WTC11 (cell line): Measurements from ENCODE around the gene FRMD4B. TPM values are rescaled to one million over a fixed set of nuclear protein-coding genes. Genes with fewer than 3 reads are reported as not detected.

ENCODE experiments used
- ATAC-seq: fragments of 200-7000 bp; cut with Tn5 transposase; 2 replicates; pipeline ENCODE4 v1.10.0; 2021; ENCODE audit warnings: mild to moderate bottlenecking, moderate library complexity
- CTCF ChIA-PET: fragments of 300-600 bp; sonication (Branson Sonifier 250); formaldehyde crosslinking; loops from one replicate; lab custom pipeline; 2021; ENCODE audit warnings: antibody characterized with exemption; lab: Charles Lee
- POLR2A ChIA-PET: fragments of 350-600 bp; sonication (Branson Sonifier 250); formaldehyde crosslinking; loops from one replicate; lab custom pipeline; 2021; ENCODE audit warnings: antibody characterized with exemption; lab: Charles Lee
- DNase-seq: peaks from one replicate; pipeline ENCODE4 v3.0.0; 2021; ENCODE audit warnings: low spot score
- H3K27ac Mint-ChIP-seq: 2 replicates; pipeline ENCODE4 v1.8.0; 2021; ENCODE audit warnings: mixed read lengths
- H3K27me3 Mint-ChIP-seq: 2 replicates; pipeline ENCODE4 v1.8.0; 2021; ENCODE audit warnings: low read depth, mild to moderate bottlenecking, moderate library complexity, mixed read lengths
- H3K36me3 Mint-ChIP-seq: 2 replicates; pipeline ENCODE4 v1.8.0; 2021; ENCODE audit warnings: mixed read lengths
- H3K4me1 Mint-ChIP-seq: 2 replicates; pipeline ENCODE4 v1.8.0; 2022; ENCODE audit warnings: mixed read lengths
- H3K4me3 Mint-ChIP-seq: 2 replicates; pipeline ENCODE4 v1.8.0; 2021; ENCODE audit warnings: mild to moderate bottlenecking, moderate library complexity, mixed read lengths
- H3K9me3 Mint-ChIP-seq: 2 replicates; pipeline ENCODE4 v1.8.0; 2021; ENCODE audit warnings: mixed read lengths
- CTCF ChIP-seq: fragments of 200-600 bp; IDR thresholded peaks from 2 replicates; pipeline ENCODE4 v1.8.0; 2022; ENCODE audit warnings: antibody characterized with exemption
- ELF4 ChIP-seq: sonication (generic); formaldehyde crosslinking; IDR thresholded peaks from 2 replicates; pipeline ENCODE4 v1.8.1; 2022; ENCODE audit warnings: low read depth, mild to moderate bottlenecking, moderate library complexity, missing genetic modification reagents
- FOXK1 ChIP-seq: sonication (generic); formaldehyde crosslinking; IDR thresholded peaks from 2 replicates; pipeline ENCODE4 v1.8.0; 2022; ENCODE audit warnings: mild to moderate bottlenecking, moderate library complexity, missing genetic modification reagents
- JAZF1 ChIP-seq: fragments of 250-450 bp; sonication (Bioruptor Pico); IDR thresholded peaks from 2 replicates; pipeline ENCODE4 v1.9.0; 2021; ENCODE audit warnings: moderate library complexity, mild to moderate bottlenecking, inconsistent platforms
- KAT7 ChIP-seq: sonication (generic); formaldehyde crosslinking; IDR thresholded peaks from 2 replicates; pipeline ENCODE4 v1.8.1; 2023; ENCODE audit warnings: missing genetic modification reagents, mild to moderate bottlenecking, borderline replicate concordance
- MAX ChIP-seq: sonication (generic); formaldehyde crosslinking; IDR thresholded peaks from 2 replicates; pipeline ENCODE4 v1.8.0; 2022; ENCODE audit warnings: mild to moderate bottlenecking, missing genetic modification reagents
- MXD4 ChIP-seq: fragments of 250-450 bp; sonication (Bioruptor Pico); IDR thresholded peaks from 2 replicates; pipeline ENCODE4 v1.8.0; 2021; ENCODE audit warnings: mild to moderate bottlenecking, moderate library complexity, borderline replicate concordance
- PRRX2 ChIP-seq: fragments of 250-450 bp; sonication (Bioruptor Pico); IDR thresholded peaks from 2 replicates; pipeline ENCODE4 v1.8.0; 2021; ENCODE audit warnings: mild to moderate bottlenecking
- SMAD4 ChIP-seq: sonication (generic); formaldehyde crosslinking; IDR thresholded peaks from 2 replicates; pipeline ENCODE4 v1.8.0; 2022; ENCODE audit warnings: mild to moderate bottlenecking, missing genetic modification reagents
- SP1 ChIP-seq: sonication (generic); formaldehyde crosslinking; conservative IDR thresholded peaks from 2 replicates; pipeline ENCODE4 v1.8.1; 2022; ENCODE audit warnings: missing genetic modification reagents
- STAT6 ChIP-seq: sonication (generic); formaldehyde crosslinking; conservative IDR thresholded peaks from 2 replicates; pipeline ENCODE4 v1.8.1; 2023; ENCODE audit warnings: mild to moderate bottlenecking, low read depth, missing genetic modification reagents, moderate library complexity
- TEAD1 ChIP-seq: sonication (generic); formaldehyde crosslinking; IDR thresholded peaks from 2 replicates; pipeline ENCODE4 v1.8.0; 2022; ENCODE audit warnings: mild to moderate bottlenecking, missing genetic modification reagents
- TEAD4 ChIP-seq: sonication (generic); formaldehyde crosslinking; IDR thresholded peaks from 2 replicates; pipeline ENCODE4 v1.8.0; 2022; ENCODE audit warnings: mild to moderate bottlenecking, missing genetic modification reagents
- TP53 ChIP-seq: sonication (generic); formaldehyde crosslinking; IDR thresholded peaks from 2 replicates; pipeline ENCODE4 v1.8.1; 2023; ENCODE audit warnings: mild to moderate bottlenecking, missing genetic modification reagents
- USF2 ChIP-seq: sonication (generic); formaldehyde crosslinking; IDR thresholded peaks from 2 replicates; pipeline ENCODE4 v1.8.1; 2023; ENCODE audit warnings: mild to moderate bottlenecking, missing genetic modification reagents, moderate library complexity
- ZNF138 ChIP-seq: sonication (generic); formaldehyde crosslinking; conservative IDR thresholded peaks from 2 replicates; pipeline ENCODE4 v1.8.1; 2022; ENCODE audit warnings: mild to moderate bottlenecking, moderate library complexity, missing genetic modification reagents
- ZNF219 ChIP-seq: sonication (generic); formaldehyde crosslinking; IDR thresholded peaks from 2 replicates; pipeline ENCODE4 v1.8.0; 2023; ENCODE audit warnings: missing genetic modification reagents, mild to moderate bottlenecking, borderline replicate concordance
- ZNF232 ChIP-seq: sonication (generic); formaldehyde crosslinking; IDR thresholded peaks from 2 replicates; pipeline ENCODE4 v1.8.0; 2022; ENCODE audit warnings: mild to moderate bottlenecking, missing genetic modification reagents
- ZNF423 ChIP-seq: fragments of 250-450 bp; sonication (Bioruptor Pico); IDR thresholded peaks from 2 replicates; pipeline ENCODE4 v2.1.2; 2022; ENCODE audit warnings: mild to moderate bottlenecking, moderate library complexity
- total RNA-seq: library from RNA; stranded (reverse); gene quantifications from 3 replicates; pipeline ENCODE4 v1.2.3, GENCODE V29; 2021
- TF ChIP-seq, protein P1 (sequence below): fragments of 250-450 bp; sonication (Bioruptor Pico); IDR thresholded peaks from 2 replicates; pipeline ENCODE4 v2.1.2; 2022; ENCODE audit warnings: mild to moderate bottlenecking, moderate library complexity
- TF ChIP-seq, protein P2 (sequence below): sonication (generic); formaldehyde crosslinking; IDR thresholded peaks from 2 replicates; pipeline ENCODE4 v1.8.1; 2023; ENCODE audit warnings: mild to moderate bottlenecking, missing genetic modification reagents, moderate library complexity

The FRMD4B gene
- total RNA-seq, 1 experiment from 2014 or later: 6.7 TPM

DNA sequence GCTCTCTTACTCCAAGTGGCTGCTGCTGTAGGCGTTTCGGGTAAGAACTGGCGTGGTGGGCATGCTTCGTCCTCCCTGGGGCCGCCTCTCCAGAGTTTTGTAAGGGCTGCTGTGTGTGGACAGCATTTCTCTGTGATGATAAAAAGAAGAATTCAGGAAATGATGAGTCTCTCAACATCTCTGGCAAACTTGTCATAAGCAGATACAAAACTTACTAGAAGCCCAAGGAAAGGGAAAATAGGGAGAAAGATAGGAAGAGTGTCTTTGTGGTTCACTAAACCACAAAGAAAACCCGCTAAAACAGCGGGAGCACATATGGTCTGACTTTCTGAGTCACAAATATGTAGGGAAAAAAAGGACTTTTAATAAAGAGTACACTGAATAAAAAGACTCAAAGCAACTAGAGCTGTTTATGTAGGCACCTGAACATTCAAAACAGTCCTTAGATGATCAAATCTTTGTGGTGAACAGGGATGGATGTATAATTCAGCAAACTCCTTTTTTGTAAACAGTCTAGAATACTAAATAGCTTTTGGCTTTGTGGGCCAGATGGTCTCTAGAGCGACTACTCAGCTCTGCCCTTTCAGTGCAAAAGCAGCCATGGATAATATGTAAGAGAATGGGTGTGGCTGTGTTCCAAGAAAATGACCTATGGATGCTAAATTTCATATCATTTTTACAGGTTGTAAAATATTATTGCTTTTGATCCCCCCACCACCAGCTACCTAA is 203.1 kb downstream of the FRMD4B start (continued):
- TF ChIP-seq, protein P1, sequence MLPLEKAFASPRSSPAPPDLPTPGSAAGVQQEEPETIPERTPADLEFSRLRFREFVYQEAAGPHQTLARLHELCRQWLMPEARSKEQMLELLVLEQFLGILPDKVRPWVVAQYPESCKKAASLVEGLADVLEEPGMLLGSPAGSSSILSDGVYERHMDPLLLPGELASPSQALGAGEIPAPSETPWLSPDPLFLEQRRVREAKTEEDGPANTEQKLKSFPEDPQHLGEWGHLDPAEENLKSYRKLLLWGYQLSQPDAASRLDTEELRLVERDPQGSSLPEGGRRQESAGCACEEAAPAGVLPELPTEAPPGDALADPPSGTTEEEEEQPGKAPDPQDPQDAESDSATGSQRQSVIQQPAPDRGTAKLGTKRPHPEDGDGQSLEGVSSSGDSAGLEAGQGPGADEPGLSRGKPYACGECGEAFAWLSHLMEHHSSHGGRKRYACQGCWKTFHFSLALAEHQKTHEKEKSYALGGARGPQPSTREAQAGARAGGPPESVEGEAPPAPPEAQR: no peak
- no peak for TF ChIP-seq FOXK1 (CRISPR knock-in tag)

DNA sequence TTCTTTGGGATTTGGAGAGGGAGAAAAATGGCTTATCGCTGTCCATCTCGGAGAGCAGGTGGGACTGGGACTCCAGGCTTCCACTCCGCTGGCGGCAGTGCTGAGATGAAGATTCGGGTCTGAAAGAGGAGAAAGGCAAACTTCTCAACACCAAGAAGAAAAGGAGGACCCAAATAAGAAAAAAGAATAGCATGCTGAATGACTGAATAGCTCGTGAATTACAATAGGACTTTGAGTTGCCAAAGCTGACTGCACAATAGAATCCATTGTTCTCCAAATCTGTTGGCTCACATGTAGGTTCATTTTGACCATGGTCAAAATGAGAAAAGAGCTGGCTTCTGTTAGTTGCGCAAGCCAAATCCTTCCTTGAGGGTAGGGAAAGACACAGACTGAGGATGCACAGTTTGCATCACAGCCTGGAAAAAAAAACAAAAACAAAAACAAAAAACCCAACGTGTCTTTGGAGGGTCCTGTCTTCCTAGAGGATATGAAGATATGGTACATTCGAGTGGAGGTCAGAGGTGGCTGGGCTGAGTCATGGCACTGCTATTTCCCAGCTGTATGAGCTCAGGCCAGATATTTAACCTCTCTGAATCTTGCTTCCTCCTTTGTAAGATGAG is 204.2 kb downstream of the FRMD4B start:
- DNase-seq: no peak
- Mint-ChIP-seq H3K27ac (peak overlapping the region; percentile 28; the same call in 1 of the 2 replicates), H3K27me3 (no peaks in the 10 kb centered on the region), H3K9me3 (no peaks in the 10 kb centered on the region), H3K4me3 (no peak overlapping the region), H3K36me3 (peaks cover 9% of the 10 kb centered on the region), H3K4me1 (peaks cover 22% of the 10 kb centered on the region)
- ChIA-PET POLR2A (no interaction called here), CTCF (interaction anchor here (1.0 to 1.8 kb wide), 4 partner anchors 21 to 229 kb away, joined by 3 to 6 read pairs (median 3); no protein-coding TSS in a partner anchor)
- peak; percentile 22; the same call in 1 of the 2 replicates for ATAC-seq
- TF ChIP-seq SMAD4: no peak
- no peak for TF ChIP-seq SP1
- TF ChIP-seq MXD4 (CRISPR knock-in tag): no peak
- no peak for TF ChIP-seq JAZF1 (CRISPR knock-in tag)
- no peak for TF ChIP-seq KAT7
- no peak for TF ChIP-seq TEAD1
- no peak for TF ChIP-seq ELF4 (CRISPR knock-in tag)
- TF ChIP-seq, protein P1: no peak
- TF ChIP-seq STAT6 (CRISPR knock-in tag): no peak
- TF ChIP-seq PRRX2 (CRISPR knock-in tag): no peak

- H3K27ac Mint-ChIP-seq: peak overlapping the region; percentile 28; the same call in 1 of the 2 replicates
- no peak for ATAC-seq
- CTCF ChIA-PET: interaction anchor here (1.0 to 1.8 kb wide), 3 partner anchors 20 to 229 kb away, joined by 3 to 6 read pairs (median 3); no protein-coding TSS in a partner anchor
Measured at GRCh38 chr3:69180869-69181591, 204.9 kb downstream of the FRMD4B start.

More at GRCh38 chr3:69180869-69181591, 204.9 kb downstream of the FRMD4B start:
- Mint-ChIP-seq H3K4me3 (no peak overlapping the region), H3K4me1 (peaks cover 22% of the 10 kb centered on the region), H3K36me3 (peaks cover 9% of the 10 kb centered on the region), H3K27me3 (no peaks in the 10 kb centered on the region)
- TF ChIP-seq TP53 (no peak), ZNF138 (no peak), CTCF (no peak), MAX (no peak), TEAD4 (CRISPR knock-in tag) (no peak), ZNF232 (CRISPR knock-in tag) (no peak), ZNF219 (CRISPR knock-in tag) (no peak), USF2 (CRISPR knock-in tag) (no peak), ZNF423 (CRISPR knock-in tag) (no peak)
- TF ChIP-seq, protein P2, sequence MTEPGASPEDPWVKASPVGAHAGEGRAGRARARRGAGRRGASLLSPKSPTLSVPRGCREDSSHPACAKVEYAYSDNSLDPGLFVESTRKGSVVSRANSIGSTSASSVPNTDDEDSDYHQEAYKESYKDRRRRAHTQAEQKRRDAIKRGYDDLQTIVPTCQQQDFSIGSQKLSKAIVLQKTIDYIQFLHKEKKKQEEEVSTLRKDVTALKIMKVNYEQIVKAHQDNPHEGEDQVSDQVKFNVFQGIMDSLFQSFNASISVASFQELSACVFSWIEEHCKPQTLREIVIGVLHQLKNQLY (CRISPR knock-in tag): no peak
- TF ChIP-seq, all 79 proteins: peak for 0
- no peak for DNase-seq
- no peaks in the 10 kb centered on the region for H3K9me3 Mint-ChIP-seq
- POLR2A ChIA-PET: no interaction called here
